ENCODE data around the gene HRH1.
"Not testable (repeated sequence)": the region's sequence is repeated elsewhere in the genome, so short reads cannot be mapped to it uniquely, and the experiment has no call there.

The HRH1 gene

GRCh38 chr3:11144996-11145395 is 9.3 kb upstream of the HRH1 start:
- DNase-seq: no peak

DNA sequence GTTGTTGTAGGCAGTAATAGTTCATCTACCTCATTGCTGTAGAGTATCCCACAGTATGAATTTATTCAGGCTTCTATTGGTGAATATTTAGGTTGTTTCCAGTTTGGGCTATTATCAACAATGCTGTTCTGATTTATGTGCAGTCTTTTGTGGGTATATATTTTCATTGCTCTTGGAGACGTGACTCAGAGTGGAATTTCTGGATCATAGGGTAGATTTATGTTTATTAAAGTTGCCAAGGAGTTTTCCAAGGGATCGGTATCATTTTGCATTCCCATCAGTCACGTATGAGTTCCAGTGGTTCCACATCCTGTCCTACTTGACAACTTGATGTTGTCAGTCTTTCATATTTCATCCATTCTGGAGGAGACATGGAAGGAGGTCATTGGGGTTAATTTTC is 8.4 kb upstream of the HRH1 start:
- no peak for DNase-seq

- no peak for DNase-seq
Measured at GRCh38 chr3:11146773-11147660, 7.3 kb upstream of the HRH1 start.

DNA sequence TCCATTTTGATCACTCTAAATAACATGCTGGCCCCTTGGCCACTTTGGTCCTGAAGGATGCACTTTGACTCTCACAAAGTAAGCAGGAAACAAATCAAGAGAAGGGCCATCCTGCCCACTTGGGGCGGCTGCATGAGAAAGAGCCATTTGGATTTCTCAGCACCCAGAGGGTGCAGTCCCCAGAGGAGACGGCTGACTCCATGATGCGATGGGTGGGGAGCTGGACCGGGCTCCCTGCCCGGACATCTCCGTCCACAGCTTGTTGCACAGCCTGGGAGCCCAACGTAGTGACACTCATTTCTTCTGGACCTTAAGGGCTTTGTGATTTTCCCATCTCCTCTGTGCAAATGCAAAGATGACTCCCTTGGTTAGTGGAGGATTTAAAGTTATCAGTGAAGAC is 4.0 kb upstream of the HRH1 start:
- DNase-seq: no peak

DNA sequence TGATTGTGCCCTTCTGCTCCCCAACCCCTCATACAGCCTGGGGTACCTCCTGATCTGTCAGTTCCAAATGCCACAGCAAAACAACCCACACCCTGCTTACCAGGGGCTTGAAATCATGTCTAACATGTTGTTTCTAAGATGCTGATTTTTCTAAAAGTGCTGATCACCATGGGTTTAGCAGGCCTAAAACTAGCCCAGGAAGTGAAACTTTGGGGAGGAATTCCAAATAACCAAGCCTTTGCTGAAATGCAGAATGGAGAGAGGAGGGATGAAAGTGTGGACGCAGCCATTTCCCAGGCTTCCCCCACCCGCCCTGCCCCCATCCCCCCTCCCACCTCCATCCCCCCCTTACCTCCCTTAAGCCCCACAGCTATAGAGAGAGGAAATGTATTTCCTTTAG is 2.0 kb upstream of the HRH1 start:
- DNase-seq: no peak

- no peak for DNase-seq
Measured at GRCh38 chr3:11154953-11155325, 646 bp downstream of the HRH1 start.

DNA sequence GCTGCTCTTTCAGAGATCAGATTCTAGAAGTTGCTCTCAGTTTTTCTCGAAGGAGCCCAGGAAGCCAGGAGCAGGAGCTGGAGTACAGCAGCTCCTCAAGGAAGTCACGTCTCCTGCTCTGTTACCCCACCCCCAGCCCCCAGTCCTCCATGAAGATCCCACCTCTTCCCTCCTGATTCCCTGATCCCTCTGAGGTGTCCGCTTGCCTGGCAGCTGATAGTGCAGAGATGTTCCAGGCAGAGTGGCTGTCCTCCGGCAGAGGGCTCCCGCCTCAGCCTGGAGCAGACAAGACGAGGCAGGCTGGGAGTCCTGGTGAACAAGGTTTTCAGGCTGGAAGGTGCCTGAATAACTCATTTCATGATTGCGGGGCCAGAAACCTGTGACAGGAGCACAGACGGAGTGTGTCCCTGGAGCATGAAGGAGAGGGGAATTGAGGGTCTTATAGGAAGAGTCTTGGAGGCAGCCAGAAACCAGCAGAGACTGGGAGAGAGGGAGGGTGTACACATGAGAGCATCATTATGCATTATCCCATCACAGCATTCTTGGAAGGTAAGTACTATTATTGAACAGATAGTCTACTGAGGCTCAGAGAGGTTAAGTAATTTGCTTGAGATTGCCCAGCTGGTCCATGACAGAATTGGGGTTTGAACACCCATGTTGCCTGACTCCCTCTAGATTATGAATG is 1.2 kb downstream of the HRH1 start:
- peak; percentile 13 for DNase-seq

DNA sequence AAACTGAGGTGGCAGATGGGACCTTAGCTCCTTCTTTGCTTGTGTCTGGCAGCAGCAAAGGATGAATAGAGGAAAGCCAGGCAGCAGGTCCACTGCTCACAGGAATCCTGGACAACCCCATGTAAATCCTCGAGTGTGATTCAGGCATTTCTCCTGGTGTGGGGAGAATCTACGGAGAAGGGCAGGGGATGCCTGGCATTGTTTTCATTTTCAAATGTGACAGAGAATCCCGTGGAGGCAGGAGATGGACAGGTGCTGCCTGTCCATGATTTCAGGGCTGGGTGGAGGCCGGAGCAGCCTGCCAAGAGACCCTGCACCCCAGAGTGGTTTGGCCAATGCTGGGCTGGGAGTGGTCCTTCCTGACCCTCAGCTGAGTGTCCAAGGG is 1.7 kb downstream of the HRH1 start:
- DNase-seq: no peak

- no peak for DNase-seq
Measured at GRCh38 chr3:11157421-11157820, 3.1 kb downstream of the HRH1 start.

DNA sequence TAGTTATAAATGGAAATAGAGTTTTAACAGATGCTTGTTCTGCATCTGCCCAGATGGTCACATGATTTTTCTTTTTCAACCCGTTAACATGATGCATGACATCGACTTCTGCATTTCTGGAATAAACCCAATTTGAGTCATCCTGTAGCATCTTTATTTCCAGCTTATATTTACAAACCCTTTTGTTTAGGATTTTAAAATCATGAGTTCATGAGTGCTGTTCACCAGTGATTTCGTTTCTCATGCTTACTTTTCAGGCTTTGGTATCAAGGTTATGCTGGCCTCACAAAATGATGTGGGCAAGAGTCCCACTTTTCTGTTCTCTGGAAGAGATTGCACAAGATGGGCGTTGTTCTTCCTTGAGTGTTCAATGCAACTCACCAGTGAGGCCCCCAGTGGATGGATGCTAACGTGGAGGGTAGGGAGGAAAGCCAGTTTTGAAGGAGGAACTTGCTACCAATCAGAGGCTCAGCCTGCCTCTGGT is 5.2 kb downstream of the HRH1 start:
- DNase-seq: no peak

DNA sequence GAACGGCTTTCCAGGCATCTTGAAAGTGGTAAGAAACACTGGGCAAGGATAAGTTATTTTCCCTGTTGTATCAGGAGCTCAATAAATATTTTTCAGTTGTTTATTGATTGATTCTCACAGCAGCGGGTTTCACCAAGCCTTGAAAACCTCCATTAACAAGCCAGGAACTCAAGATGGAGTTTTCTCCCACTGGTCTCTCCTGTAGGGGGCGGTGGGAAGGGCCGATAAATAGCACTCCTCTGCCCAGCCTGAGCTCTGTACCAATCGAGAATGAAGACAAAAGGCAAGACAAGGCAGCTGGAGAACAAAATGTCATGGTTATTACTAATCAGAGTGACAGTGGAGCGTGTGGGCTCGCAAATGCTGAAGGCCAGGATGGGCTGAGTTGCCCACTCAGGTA is 7.4 kb downstream of the HRH1 start:
- no peak for DNase-seq

DNA sequence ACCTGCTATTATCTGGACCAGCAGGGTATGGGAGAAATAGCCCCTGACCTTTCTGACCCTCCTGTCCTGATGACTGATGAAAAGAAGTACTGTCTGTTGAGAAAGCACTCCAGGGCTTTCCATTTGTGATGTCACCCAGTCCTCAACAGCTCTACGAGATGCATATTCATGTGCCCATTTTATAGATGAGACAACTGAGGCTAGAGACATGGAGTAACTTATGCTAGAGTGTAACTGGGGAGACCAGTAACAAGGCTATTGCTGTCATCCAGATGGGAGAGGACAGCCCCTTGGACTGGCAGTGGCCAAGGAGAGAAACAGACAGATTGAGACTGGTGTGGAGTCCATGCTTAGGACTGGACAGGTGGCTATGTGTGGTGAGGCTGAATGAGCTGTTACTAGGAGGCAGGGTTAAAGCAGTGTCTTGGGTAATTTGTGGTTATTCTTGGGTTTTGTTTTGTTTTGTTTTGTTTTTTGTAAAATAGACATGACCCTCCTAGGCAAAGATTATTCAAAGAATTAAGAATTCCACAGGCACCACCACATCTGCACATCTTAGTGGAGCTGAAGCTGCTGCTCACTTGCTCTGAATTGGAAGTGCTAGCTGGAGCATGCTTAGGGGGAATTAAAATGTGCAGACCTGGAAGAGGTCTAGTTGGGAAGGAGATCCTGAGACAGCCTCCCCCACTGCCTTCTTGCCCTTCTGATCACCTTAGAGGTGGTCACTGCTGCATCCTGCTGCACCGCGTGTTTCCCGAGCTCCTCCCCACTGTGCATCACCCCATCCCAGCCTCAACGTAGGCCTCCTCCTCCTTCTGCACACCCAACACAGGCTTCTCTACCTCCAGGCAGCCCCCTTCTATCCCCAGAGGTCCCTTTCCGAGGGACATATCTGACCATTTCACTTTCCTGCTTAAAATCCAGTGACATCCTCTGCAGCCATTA is 8.4 kb downstream of the HRH1 start:
- DNase-seq: no peak

- no peak for DNase-seq
Measured at GRCh38 chr3:11164607-11165006, 10.3 kb downstream of the HRH1 start.

- no peak for DNase-seq
Measured at GRCh38 chr3:11165476-11165875, 11.2 kb downstream of the HRH1 start.

- DNase-seq: not testable (repeated sequence)
Measured at GRCh38 chr3:11166807-11167400, 12.6 kb downstream of the HRH1 start.

GRCh38 chr3:11167590-11167989 is 13.3 kb downstream of the HRH1 start:
- DNase-seq: no peak

- no peak for DNase-seq
Measured at GRCh38 chr3:11168406-11168805, 14.1 kb downstream of the HRH1 start.

DNA sequence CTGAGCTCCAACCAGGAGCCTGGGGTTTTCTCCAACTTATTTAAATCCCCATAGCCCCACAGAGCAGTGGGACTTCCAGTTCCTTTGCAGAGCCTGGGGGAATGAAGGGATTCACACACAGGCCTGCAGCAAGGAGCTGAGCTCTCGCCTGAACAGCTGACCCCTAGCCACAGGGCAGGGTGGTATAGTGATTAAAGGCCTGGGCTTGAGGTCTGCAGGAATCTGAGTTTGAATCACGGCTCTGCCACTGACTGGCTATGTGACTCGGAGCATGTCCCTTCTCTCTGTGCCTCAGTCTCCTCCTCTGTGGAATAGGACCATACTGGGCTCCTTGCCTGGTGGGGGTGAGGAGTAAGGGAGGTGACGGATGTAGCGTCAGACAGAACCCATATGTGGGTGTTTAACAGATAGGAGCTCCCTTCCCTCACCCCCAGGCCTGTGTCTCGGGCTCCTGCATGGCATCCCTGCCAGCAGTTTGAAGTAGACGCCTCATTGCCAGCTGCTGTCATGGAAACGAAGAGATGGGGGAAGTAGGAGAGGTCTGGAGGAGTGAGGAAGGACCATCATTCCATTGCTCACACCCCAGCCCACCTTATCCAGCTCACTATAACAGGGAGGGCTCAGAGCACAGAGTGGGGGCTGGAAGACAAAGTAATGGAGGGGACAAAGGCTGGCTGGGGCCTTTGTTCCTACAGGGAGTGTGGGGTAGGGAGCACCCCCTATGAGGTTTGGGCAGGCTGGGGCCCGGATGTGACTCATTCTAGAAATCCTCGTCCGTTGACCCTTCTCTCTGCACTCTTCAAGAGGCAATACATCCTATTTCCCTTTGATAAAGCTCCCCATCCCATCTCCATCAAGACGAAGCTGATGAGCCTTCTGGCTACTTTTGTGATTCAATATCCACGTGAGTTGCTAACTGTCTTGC is 14.8 kb downstream of the HRH1 start:
- no peak for DNase-seq

DNA sequence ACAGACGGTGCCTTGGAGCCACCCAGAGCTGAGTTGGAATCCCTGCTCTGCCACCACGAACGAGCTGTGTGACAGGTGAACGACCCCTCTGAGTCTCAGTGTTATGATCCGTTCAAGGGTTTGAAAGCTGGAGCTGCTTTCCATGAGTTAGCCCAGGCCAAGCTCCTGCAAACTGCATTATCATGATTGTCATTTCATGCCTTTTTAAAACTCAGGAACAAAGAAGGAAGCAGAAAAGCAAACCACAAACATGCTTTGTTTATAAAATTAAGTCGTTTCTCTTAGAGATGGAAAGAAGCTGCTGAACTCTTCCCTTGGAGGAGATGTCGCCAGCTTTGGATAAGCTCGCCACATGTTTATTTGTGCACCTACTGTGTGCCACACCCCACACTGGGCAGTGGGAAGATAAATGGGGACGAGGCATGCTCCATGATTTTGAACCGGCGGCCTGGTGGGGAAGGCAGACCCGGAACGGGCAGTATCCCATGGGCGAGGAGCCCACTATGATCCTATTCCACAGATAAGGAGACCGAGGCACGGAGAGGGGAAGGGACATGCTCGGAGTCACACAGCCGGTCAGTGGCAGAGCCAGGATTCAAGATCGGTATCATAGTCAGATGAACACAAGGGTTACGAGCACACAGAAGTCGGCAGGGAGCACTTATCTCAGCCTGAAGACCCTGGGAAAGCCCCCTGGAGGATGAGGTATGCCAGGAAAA is 15.9 kb downstream of the HRH1 start:
- no peak for DNase-seq

GRCh38 chr3:11172096-11172690 is 17.9 kb downstream of the HRH1 start:
- no peak for DNase-seq

All from DMS153 (cell line).